HepG2 (cell line): ENCODE measurements around the gene ZNF500. TPM values are rescaled to one million over a fixed set of nuclear protein-coding genes. Genes with fewer than 3 reads are reported as not detected.

Experiments
- BCLAF1 ChIP-seq: fragments of 450-650 bp; IDR thresholded peaks from 2 replicates; pipeline ENCODE4 v1.6.1; 2017; ENCODE audit warnings: mild to moderate bottlenecking
- CREB1 ChIP-seq, 2 experiments: fragments of 450-650 bp in 1 of 2; IDR thresholded peaks; 2 replicates each; pipeline ENCODE4 v1.6.1; 2016 to 2017; ENCODE audit warnings: control low read depth in 1 of 2, mild to moderate bottlenecking in 1 of 2, missing compliant biosample characterization in 1 of 2, missing genetic modification characterization in 1 of 2
- NFKB2 ChIP-seq: sonication (generic); formaldehyde crosslinking; IDR thresholded peaks from 2 replicates; pipeline ENCODE4 v1.4.0; 2020; ENCODE audit warnings: missing genetic modification reagents, borderline replicate concordance
- NR2F1 ChIP-seq, 2 experiments: fragments of 450-650 bp in 1 of 2; formaldehyde crosslinking in 1 of 2; IDR thresholded peaks; 2 replicates each; pipeline versions ENCODE4 v1.5.0 to v1.6.1; 2016 to 2020; ENCODE audit warnings: mild to moderate bottlenecking in 1 of 2, missing compliant biosample characterization in 1 of 2, missing genetic modification reagents in 1 of 2, moderate library complexity in 1 of 2
- POLR2A ChIP-seq, 2 experiments: IDR thresholded peaks; 2 replicates each; pipeline ENCODE4 v1.6.1; 2011; ENCODE audit warnings: low read depth in 2 of 2, low read length in 2 of 2, mild to moderate bottlenecking in 1 of 2, moderate library complexity in 1 of 2; ENCODE audit not compliant: insufficient read depth in 1 of 2
- RCOR2 ChIP-seq: IDR thresholded peaks from 2 replicates; pipeline ENCODE4 v1.6.1; 2016; ENCODE audit warnings: missing biosample characterization, missing genetic modification reagents
- REST ChIP-seq, 2 experiments: IDR thresholded peaks; 2 replicates each; pipeline ENCODE4 v1.6.1; 2011 to 2012; ENCODE audit warnings: low read length in 2 of 2, borderline replicate concordance in 1 of 2, low read depth in 1 of 2, mild to moderate bottlenecking in 1 of 2, moderate library complexity in 1 of 2
- SOX5 ChIP-seq: IDR thresholded peaks from 2 replicates; pipeline ENCODE4 v1.6.1; 2016; ENCODE audit warnings: borderline replicate concordance
- ZNF776 ChIP-seq: sonication (generic); formaldehyde crosslinking; IDR thresholded peaks from 2 replicates; pipeline ENCODE4 v1.4.0; 2020; ENCODE audit warnings: mild to moderate bottlenecking, missing genetic modification reagents
- polyA plus RNA-seq, 8 experiments: library from polyadenylated mRNA; depleted of rRNA in 3 of 8; stranded (reverse) in 7 of 8; unstranded in 1 of 8; fragments of >200 nt; fragmentation: Illumina TruSeq in 4 of 8; extraction: Trizol in 4 of 8; gene quantifications; 2 replicates each; pipeline versions ENCODE4 v1.2.1 to v1.2.3, GENCODE V29; 2011 to 2016; ENCODE audit warnings: low read depth in 4 of 8, missing spikeins in 1 of 8, mixed read lengths in 1 of 8; ENCODE audit not compliant: insufficient read depth in 1 of 8
- total RNA-seq, 5 experiments: library from RNA; depleted of rRNA; stranded (reverse); fragments of >200 nt; fragmentation: Illumina TruSeq; extraction: Trizol; gene quantifications; 2 replicates each; pipeline ENCODE4 v1.2.3, GENCODE V29; 2016; ENCODE audit warnings: low read depth in 1 of 5

The ZNF500 gene
- total and polyA plus RNA-seq, 2 of the 13 experiments (the other 11 are each of a cell fraction or from before 2014, with no cell fraction given): 6.1 to 12.2 TPM

DNA sequence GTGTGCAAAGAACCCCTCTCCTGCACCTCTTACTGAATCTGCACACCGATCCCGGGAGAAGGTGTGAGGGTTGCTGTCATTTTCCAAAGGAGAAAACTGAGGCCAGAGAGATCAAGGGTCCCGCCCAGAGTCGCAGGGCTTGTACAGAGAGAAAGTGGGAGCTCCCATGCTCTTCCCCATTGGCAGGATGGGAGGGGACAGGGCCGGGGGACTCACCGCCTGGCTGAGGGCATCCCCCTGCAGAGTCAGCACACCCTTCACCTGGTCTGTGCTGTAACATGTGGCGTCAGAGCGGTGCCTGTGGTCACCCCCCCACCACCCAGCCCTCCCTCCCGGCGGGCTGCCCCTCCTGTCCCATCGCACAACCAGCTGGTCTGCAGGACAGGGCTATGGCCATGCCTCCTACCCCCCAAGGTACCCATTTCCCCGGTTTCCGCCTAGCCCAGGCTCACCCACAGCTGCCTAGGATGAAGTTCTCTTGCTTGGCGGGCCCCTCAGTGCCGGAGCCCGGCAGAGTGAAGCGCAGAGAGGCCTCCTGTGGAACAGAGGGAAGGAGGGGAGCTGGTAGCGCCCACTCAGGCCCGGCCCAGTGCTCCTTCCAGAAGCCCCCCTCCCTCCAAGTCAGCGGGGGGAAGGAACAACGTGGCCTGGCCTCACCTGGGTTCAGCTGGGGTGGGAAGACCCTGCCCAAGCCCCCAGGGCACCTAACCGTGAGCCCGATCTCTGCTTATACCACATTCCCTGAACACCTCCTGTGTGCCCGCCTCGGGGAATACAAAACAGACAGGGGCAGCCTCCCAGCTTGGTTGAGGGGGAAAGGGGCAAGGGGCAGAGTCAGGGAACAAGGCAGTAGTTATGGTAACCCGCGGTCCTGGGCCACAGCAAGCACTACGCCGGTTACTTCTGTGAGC is 34.3 kb upstream of the ZNF500 start (continued):
- no peak for TF ChIP-seq RCOR2
- no peak for TF ChIP-seq REST (IDR thresholded peaks at IDR 0.05; ENCODE audit: borderline replicate concordance in 1 of 2, low read depth in 1 of 2, low read length in 2 of 2)
- no peak for TF ChIP-seq SOX5 (CRISPR knock-in tag)
- TF ChIP-seq NFKB2 (CRISPR knock-in tag): 0 out of 2 replicates have a peak, but pooled peaks have one; percentile 33
- 0 out of 2 replicates have a peak, but pooled peaks have one; percentile 51 for TF ChIP-seq ZNF776 (CRISPR knock-in tag)
- TF ChIP-seq NR2F1 (CRISPR knock-in tag; IDR thresholded peaks at IDR 0.05): no peak
- TF ChIP-seq POLR2A (IDR thresholded peaks at IDR 0.05; ENCODE audit: insufficient read depth in 1 of 2, low read depth in 2 of 2, low read length in 2 of 2): peak in 1 of 2 experiments; percentile 19; a peak in 1 of 4 replicates
- no peak for TF ChIP-seq CREB1 (IDR thresholded peaks at IDR 0.05)
- TF ChIP-seq CREB1 (CRISPR knock-in tag; IDR thresholded peaks at IDR 0.05): no peak
- no peak for TF ChIP-seq BCLAF1
